ENCODE results near the gene IL9.

Gene IL9

DNA sequence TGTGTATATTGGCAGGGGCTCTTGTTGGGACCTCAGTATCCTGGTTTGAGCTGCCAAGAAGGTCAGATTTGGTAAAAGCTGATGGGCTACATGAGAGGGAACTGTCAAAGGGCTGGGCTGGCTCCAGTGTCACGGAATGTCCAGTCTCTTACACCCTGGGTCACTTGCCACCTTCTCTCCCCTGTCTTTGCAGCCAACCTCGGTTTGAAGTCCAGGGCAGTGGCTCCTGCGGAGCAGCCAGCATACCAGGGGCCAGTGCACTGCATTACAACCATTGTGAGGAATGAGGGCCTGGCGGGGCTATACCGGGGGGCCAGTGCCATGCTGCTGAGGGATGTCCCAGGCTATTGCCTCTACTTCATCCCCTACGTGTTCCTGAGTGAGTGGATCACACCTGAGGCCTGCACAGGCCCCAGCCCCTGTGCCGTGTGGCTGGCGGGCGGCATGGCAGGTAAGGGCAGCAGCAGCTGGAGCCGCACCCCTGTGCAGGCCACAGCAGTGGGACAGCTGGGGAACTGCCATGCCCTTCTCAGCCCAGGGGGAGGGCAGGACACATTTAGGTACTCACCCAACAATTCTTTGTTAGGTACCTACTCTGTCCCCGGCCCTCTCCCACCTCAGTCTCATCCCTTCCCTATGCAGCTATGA is 24.2 kb downstream of the IL9 start:
- TF ChIP-seq, protein P1, sequence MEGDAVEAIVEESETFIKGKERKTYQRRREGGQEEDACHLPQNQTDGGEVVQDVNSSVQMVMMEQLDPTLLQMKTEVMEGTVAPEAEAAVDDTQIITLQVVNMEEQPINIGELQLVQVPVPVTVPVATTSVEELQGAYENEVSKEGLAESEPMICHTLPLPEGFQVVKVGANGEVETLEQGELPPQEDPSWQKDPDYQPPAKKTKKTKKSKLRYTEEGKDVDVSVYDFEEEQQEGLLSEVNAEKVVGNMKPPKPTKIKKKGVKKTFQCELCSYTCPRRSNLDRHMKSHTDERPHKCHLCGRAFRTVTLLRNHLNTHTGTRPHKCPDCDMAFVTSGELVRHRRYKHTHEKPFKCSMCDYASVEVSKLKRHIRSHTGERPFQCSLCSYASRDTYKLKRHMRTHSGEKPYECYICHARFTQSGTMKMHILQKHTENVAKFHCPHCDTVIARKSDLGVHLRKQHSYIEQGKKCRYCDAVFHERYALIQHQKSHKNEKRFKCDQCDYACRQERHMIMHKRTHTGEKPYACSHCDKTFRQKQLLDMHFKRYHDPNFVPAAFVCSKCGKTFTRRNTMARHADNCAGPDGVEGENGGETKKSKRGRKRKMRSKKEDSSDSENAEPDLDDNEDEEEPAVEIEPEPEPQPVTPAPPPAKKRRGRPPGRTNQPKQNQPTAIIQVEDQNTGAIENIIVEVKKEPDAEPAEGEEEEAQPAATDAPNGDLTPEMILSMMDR (IDR thresholded peaks at IDR 0.05; ENCODE audit: low read depth, low read length), result no peak
- DNase-seq (ENCODE audit: extremely low read depth, low read depth), result no peak

DNA sequence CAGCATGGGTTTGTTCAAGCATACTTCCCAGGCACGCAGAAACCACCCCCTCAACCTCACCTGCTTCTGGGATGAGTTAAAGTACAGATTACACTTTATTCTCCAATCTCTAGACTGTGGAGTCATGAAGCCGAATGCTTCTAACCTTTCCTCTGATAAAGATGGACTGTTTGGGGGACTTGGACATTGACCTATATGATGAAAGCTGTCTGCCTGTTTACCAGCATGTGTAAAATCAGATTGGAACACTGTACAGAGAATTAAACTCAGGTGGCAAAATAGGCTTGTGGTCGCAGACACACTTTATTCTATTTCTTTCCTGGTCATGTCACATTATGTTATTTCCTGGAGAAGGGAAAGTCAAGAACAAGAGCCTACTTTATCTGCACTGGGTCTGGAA is 25.7 kb downstream of the IL9 start:
- TF ChIP-seq, protein P1 (IDR thresholded peaks at IDR 0.05; ENCODE audit: low read depth, low read length), result no peak
- no peak for DNase-seq (ENCODE audit: extremely low read depth, low read depth)

DNA sequence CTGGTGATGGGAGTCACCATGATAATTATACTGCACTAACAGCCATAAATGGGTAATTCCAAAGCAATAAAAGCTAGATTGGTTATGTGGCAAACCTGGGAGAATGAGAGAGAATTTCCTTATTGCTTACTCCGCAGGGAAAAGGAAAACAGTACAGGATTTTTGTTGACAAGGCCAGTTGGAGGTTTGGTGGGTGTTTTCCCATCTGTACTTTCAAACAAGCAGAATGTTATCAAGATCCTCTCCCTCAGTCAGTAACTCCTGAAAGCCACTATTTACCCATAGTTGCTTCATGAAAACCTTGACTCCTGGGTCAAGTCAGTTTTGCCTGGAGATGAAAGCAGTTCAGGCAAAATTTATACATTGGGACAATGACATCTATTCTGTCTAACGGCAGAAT is 26.4 kb downstream of the IL9 start:
- TF ChIP-seq, protein P1 (IDR thresholded peaks at IDR 0.05; ENCODE audit: low read depth, low read length), result no peak
- no peak for DNase-seq (ENCODE audit: extremely low read depth, low read depth)

DNA sequence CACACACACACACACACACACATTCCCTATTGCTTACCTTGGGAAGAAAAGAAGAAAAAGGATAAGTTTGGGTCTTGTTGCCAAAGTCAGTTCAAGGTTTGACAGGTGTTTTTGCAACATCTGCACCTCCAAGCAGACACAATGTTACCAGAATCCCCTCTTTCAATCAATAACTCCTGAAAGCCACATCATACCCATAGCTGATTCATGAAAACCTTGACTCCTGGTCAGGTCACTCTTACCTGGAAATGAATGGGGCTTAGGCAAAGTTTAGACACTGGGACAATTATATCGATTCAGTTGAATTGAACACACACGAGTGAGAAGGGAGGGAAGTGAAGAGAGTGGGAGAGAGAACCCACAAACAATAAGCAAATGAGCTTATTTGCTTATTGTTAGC is 27.0 kb downstream of the IL9 start:
- TF ChIP-seq, protein P1 (IDR thresholded peaks at IDR 0.05; ENCODE audit: low read depth, low read length), result no peak
- no peak for DNase-seq (ENCODE audit: extremely low read depth, low read depth)

DNA sequence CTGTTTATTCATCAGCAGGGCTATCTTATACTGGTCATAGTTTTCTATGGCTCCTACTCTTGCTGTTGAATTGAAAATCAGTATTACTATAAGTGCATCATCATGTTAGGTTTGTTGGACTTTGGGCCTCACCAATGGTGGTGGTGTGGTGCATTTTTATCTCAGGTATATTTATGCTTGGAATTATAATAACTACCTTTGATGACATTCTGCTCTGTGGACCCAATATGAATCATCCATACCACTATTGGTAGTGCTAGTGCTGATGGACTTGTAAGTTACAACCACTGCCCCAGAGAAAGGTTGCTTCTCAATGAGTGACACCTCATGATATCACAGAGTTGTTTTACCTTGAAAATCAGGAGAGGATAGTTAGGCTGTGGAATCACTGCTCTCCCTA is 28.0 kb downstream of the IL9 start:
- TF ChIP-seq, protein P1 (IDR thresholded peaks at IDR 0.05; ENCODE audit: low read depth, low read length), result no peak
- DNase-seq (ENCODE audit: extremely low read depth, low read depth), result no peak

DNA sequence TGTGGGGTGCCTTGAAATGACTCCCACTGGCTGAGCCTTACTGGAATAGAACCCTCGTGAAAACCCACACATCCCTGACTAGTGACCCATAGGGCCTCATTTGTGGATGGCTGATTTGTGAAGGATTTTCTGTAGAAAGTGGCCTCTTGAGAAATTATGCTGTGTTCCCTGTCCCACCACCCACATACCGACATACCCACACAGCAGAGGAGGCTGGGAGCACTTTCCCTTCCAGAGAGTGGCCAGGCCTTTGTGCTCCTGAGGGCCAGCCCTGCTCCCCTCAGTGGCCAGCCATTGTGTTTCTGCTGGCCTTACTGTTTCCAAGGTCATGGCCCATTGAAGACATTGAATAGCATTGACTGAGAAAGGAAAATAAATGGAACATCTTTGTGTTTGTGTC is 29.6 kb downstream of the IL9 start:
- no peak for DNase-seq (ENCODE audit: extremely low read depth, low read depth)
- TF ChIP-seq, protein P1 (IDR thresholded peaks at IDR 0.05; ENCODE audit: low read depth, low read length), result no peak

DNA sequence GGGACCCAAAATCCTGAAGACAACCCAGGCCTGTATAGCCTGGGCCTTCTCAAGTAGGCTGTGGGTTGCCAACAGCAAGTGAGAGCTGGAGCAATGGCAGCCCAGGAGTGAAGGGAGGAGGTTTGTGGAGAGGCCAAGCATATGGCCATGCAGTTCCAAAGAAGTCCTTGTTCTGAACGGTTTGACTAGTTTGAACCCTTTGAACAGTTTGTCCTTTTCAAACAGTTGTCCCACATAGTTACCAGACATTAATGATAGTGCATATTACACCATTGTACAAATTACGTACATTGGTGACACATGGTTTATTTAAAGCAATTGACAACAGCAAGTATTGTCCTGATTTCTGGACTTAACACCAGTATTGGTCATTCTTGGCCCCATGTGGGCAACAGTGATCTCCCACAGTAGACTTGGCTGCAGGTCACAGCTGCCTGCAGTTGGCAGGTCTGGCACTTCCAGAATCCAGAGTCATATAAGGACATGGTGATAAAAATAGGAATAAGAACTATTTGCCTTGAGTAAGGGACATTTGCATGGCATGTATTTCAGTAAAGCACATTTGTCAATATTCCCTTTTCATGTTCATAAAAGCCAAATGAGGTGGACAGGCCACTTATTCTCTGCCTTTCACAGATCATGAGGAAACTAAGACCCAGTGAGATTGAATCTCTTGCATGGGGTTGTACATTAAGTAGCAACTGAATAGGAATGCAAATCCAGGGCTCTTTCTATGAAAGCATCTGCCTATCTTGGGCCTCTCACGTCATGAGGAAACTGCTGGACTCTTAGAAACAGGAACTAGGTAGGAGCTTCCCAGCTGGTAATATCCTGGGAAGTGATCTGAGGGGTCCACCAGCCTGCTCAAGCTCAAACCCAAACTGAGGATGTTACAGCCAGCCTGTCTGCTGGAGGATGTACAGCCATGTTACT is 30.9 kb downstream of the IL9 start:
- no peak for DNase-seq (ENCODE audit: extremely low read depth, low read depth)
- TF ChIP-seq, protein P1 (IDR thresholded peaks at IDR 0.05; ENCODE audit: low read depth, low read length), result no peak
